Heart right ventricle (tissue), 16 donors: Measurements from ENCODE around the gene BRICD5. TPM values are rescaled to one million over a fixed set of nuclear protein-coding genes. Genes with fewer than 3 reads are reported as not detected.
"Not testable (repeated sequence)": the region's sequence is repeated elsewhere in the genome, so short reads cannot be mapped to it uniquely, and the experiment has no call there.

ENCODE experiments used
- ATAC-seq, 8 donors: fragments of 200-7000 bp; cut with Tn5 transposase; one replicate each; pipeline ENCODE4 v1.9.1; 2020; ENCODE audit warnings: mild to moderate bottlenecking in 8 of 8, moderate library complexity in 8 of 8, moderate number of reproducible peaks in 1 of 8
- DNase-seq, 2 donors: peaks; one replicate each; pipeline ENCODE4 v3.0.0-alpha.2; 2020
- H3K27ac ChIP-seq, 10 donors: fragments of 200-600 bp; sonication (generic) in 2 of 10; one replicate each; pipeline versions ENCODE4 v1.5.0 to v1.8.0; 2020 to 2022; ENCODE audit warnings: mild to moderate bottlenecking in 3 of 10
- H3K27me3 ChIP-seq, 7 donors: fragments of 200-600 bp; one replicate each; pipeline ENCODE4 v1.8.0; 2021 to 2022; ENCODE audit warnings: mild to moderate bottlenecking in 2 of 7
- H3K36me3 ChIP-seq, 9 donors: fragments of 200-600 bp; sonication (generic) in 1 of 9; one replicate each; pipeline versions ENCODE4 v1.5.0 to v1.8.0; 2020 to 2022; ENCODE audit warnings: mild to moderate bottlenecking in 2 of 9
- H3K4me1 ChIP-seq, 9 donors: fragments of 200-600 bp; sonication (generic) in 1 of 9; one replicate each; pipeline versions ENCODE4 v1.5.0 to v1.8.0; 2020 to 2022; ENCODE audit warnings: mild to moderate bottlenecking in 4 of 9
- H3K4me3 ChIP-seq, 10 donors: fragments of 200-600 bp; sonication (generic) in 2 of 10; one replicate each; pipeline versions ENCODE4 v1.5.0 to v1.8.0; 2020 to 2022; ENCODE audit warnings: mild to moderate bottlenecking in 7 of 10, moderate library complexity in 2 of 10
- H3K9me3 ChIP-seq, 11 donors: fragments of 200-600 bp in 10 of 11; sonication (generic) in 2 of 11; one replicate each; pipeline versions ENCODE4 v1.5.0 to v1.8.0; 2013 to 2022; ENCODE audit warnings: mild to moderate bottlenecking in 2 of 11, control low read depth in 1 of 11, moderate library complexity in 1 of 11
- WGBS, 2 donors: extraction: QIAGEN DNeasy Blood & Tissue Kit; methylation state at CpG; one replicate each; pipeline ENCODE4 v1.1.7; 2013; ENCODE audit warnings: inconsistent platforms in 1 of 2; 5-methylcytosine and 5-hydroxymethylcytosine counted together
- intact Hi-C, 10 donors: fragments of 100-400 bp; cut with DNase I; formaldehyde crosslinking; loops; one replicate each; pipeline versions ENCODE4 v1.11.1 to v1.14.2; 2022
- polyA plus RNA-seq, 2 donors: library from polyadenylated mRNA; stranded (reverse); fragments of 200-250 nt; gene quantifications; one replicate each; pipeline ENCODE4 v1.2.3, GENCODE V29; 2013
- total RNA-seq, 10 donors: library from RNA; stranded (reverse); fragmentation: NEBNext Ultra II Directional in 3 of 10; extraction: Animal tissue kit (Norgen Biotek cat#: 25700) in 3 of 10; gene quantifications; one replicate each; pipeline versions ENCODE4 v1.2.1 to v1.2.4, GENCODE V29; 2021 to 2023
- TF ChIP-seq, protein P1 (sequence below), 9 donors: fragments of 200-600 bp; sonication (generic) in 2 of 9; IDR thresholded peaks; one replicate each; pipeline versions ENCODE4 v1.5.0 to v1.8.0; 2021 to 2022; ENCODE audit warnings: antibody characterized with exemption in 9 of 9, mild to moderate bottlenecking in 5 of 9, moderate library complexity in 1 of 9
- donor health status: Arrhythmogenic right ventricular cardiomyopathy.
- donor health status: ischemic (EF 13 %, LVEDD 7.1; RV severe dilation, severe dysfunction).
- donor health status: healthy with polysubstance abuse.
- donor health status: DM: no; HTN: yes; CAD: no.
- donor health status: DM: no; HTN: no; CAD: no.
- donor health status: ischemic (EF 25% LVEDD 6.9; RV normal size, moderate dysfunction).
- donor health status: ischemic (EF 25% LVEDD 5.7; RV mildly dilated, moderate dysfunction).
- donor health status: healthy.
- donor health status: DM: yes; HTN: yes; CAD: no.
- donor health status: Ischemic cardiomyopathy.
- donor health status: ischemic (EF 35%, LVEDD 5.7; RV mildly dilated, moderate dysfunction).
- donor health status: nonischemic (EF 11% LVEDD 7.7; RV severe dilation, severe dysfunction).
- donor health status: DM: yes; HTN: yes; CAD: no.
- donor health status: PGD.
- donor health status: ischemic (EF 29% LVEDD 5.4; RV normal size, mild dysfunction).
- donor health status: nonischemic (EF 23%, LVEDD 6.1; RV moderate dilation, normal function).

The BRICD5 gene
- total and polyA plus RNA-seq, 12 donors = 4.3 to 31.7 (median 7.7) TPM

DNA sequence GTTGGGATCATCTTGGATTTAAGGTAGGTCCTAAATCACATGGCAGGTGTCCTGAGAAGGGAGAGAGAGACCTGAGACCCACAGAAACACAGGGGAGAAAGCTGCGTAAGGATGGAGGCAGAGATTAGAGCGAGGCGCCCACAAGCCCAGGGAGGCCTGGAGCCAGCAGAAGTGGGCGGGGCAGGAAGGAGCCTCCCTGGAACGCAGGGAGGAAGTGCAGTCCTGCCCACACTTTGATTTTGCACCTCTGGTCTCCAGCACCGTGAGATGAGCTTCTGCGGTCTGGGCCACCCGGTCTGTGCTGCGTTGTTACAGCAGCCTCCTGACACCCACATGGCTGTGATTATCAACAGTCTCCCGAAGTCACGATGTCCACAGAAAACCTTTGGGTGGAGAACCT, 31.9 kb upstream of the BRICD5 start:
- peaks cover 0 to 84% (median 53%) of the 10 kb centered on the region in 9 donors for H3K36me3 ChIP-seq
- H3K9me3 ChIP-seq = no peaks in the 10 kb centered on the region
- no peak overlapping the region for H3K4me3 ChIP-seq
- peaks cover 0 to 15% (median 6%) of the 10 kb centered on the region in 9 donors for H3K4me1 ChIP-seq
- TF ChIP-seq, protein P1, sequence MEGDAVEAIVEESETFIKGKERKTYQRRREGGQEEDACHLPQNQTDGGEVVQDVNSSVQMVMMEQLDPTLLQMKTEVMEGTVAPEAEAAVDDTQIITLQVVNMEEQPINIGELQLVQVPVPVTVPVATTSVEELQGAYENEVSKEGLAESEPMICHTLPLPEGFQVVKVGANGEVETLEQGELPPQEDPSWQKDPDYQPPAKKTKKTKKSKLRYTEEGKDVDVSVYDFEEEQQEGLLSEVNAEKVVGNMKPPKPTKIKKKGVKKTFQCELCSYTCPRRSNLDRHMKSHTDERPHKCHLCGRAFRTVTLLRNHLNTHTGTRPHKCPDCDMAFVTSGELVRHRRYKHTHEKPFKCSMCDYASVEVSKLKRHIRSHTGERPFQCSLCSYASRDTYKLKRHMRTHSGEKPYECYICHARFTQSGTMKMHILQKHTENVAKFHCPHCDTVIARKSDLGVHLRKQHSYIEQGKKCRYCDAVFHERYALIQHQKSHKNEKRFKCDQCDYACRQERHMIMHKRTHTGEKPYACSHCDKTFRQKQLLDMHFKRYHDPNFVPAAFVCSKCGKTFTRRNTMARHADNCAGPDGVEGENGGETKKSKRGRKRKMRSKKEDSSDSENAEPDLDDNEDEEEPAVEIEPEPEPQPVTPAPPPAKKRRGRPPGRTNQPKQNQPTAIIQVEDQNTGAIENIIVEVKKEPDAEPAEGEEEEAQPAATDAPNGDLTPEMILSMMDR (IDR thresholded peaks at IDR 0.05) = no peak
- 75 to 78% methylated on average over 11 of the region's 11 CpGs for WGBS, 2 donors
- intact Hi-C loops = no loop called here
- DNase-seq = no peak
- ATAC-seq = no peak
- peaks cover 0 to 6% (median 0%) of the 10 kb centered on the region in 7 donors for H3K27me3 ChIP-seq
- H3K27ac ChIP-seq = no peak overlapping the region

DNA sequence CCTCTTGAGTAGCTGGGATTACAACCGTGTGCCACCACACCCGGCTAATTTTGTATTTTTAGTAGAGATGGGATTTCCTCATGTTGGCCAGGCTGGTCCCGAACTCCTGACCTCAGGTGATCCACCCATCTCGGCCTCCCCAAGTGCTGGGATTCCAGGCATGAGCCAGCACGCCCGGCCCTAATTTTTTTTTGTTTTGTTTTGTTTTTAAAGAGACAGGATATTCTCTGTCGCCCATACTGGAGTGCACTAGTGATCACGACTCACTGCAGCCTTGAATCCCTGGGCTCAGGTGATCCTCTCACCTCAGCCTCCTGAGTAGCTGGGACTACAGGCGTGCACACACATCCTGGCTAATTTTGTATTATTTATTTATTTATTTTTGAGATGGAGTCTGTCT, 29.7 kb upstream of the BRICD5 start:
- DNase-seq, H3K9me3 ChIP-seq, intact Hi-C loops, H3K4me3 ChIP-seq, H3K27ac ChIP-seq, ATAC-seq: not testable (repeated sequence)
- H3K4me1 ChIP-seq = peaks cover 13 to 34% (median 23%) of the 10 kb centered on the region in 9 donors
- H3K27me3 ChIP-seq = peaks cover 0 to 29% (median 8%) of the 10 kb centered on the region in 7 donors
- peaks cover 0 to 68% (median 47%) of the 10 kb centered on the region in 9 donors for H3K36me3 ChIP-seq
- WGBS, 2 donors = 67 to 68% methylated on average over 9 of the region's 9 CpGs

DNA sequence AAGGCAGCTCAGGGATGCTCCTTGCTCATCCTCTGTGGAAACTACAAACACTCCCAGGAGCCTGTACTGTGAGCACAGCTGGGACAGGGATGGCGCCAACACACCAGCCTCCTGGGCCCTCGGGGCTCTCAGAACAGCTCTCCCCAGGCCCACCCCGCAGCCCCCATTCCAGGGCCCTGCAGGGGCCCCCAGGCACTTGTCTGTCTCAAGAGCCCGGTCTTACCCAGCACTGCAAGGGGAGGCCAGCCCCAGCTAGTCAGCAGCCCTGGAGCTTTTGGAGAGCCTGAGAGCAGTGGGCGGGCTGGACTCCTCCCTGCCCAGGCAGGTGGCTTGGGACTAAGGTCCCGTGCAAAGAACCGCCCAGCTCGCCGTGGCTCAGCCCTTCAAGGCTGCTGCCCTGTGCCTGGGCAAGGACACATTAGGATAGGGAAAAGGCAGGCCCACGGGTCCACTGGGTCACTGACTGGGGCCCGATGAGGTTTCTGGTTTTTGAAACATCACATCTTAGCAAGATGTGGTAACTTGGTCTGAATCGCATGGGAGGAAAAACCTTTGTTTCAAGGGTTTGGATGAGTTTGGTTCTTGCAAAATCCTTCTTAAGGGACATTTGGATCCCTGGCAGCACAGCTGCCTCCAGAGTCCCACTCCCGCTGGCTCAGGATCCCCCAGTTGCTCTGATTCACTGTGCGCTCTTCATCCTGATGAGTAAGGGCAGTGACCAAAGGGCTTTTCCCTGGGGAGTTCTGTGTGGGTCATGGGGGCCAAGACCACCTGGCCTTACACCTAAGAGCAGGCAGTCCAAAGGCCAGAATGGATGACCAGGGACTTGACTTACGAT, 28.4 kb upstream of the BRICD5 start:
- no peak overlapping the region for H3K4me3 ChIP-seq
- ATAC-seq (peak in 6 of 8 donors; percentile 3 to 9 (median 4)), DNase-seq (no peak)
- peak overlapping the region in 1 of 10 donors; percentile 58 for H3K27ac ChIP-seq
- peaks cover 13 to 33% (median 23%) of the 10 kb centered on the region in 9 donors for H3K4me1 ChIP-seq
- TF ChIP-seq, protein P1 (IDR thresholded peaks at IDR 0.05) = no peak
- intact Hi-C loops = no loop called here
- 79% methylated on average over 15 of the region's 15 CpGs for WGBS, 2 donors
- no peaks in the 10 kb centered on the region for H3K9me3 ChIP-seq
- peaks cover 0 to 30% (median 8%) of the 10 kb centered on the region in 7 donors for H3K27me3 ChIP-seq
- H3K36me3 ChIP-seq = peaks cover 4 to 68% (median 48%) of the 10 kb centered on the region in 9 donors

DNA sequence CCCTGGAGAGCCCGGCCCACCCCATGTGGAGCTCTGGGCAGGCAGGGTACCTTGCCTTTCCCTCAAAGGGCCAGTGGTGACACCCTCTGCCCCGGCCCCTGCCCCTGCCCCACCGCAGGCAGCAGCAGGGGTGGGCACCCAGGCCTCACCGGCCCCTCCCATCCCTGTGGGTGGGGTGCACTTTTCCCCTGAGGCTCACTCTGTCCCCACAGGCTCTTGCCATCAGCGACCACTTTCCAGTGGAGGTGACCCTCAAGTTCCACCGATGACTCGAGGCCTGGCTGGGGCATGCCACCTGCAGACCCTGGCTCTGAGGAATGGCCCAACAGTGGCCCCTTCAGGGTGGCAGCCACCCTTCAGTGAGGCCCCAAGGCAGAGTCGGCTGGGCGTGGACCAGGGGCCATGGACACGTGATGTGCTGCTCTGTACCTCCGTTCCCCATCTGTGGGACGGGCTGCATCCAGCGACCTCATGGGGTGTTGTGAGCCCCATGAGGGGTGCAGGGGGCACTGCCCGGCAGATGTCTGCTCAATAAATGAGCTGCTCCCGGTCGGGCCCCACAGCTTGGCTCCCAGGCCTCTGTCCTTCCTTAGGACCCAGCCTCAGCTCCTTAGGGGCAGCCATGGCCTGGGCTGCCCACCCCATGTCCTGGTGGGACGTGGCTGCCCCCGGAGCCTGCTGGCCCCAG, 27.6 kb upstream of the BRICD5 start:
- Histone ChIP-seq H3K27me3 (peaks cover 0 to 30% (median 8%) of the 10 kb centered on the region in 7 donors), H3K4me1 (peaks cover 13 to 33% (median 23%) of the 10 kb centered on the region in 9 donors), H3K27ac (peak overlapping the region in 3 of 10 donors; percentile 9 to 58 (median 10)), H3K36me3 (peaks cover 4 to 68% (median 42%) of the 10 kb centered on the region in 9 donors), H3K4me3 (peak overlapping the region in 1 of 10 donors; percentile 49), H3K9me3 (no peaks in the 10 kb centered on the region)
- DNase-seq (no peak), ATAC-seq (peak in 6 of 8 donors; percentile 16 to 39 (median 32))
- WGBS, 2 donors = 57 to 58% methylated on average over 17 to 18 of the region's 18 CpGs
- TF ChIP-seq, protein P1 (IDR thresholded peaks at IDR 0.05) = no peak
- intact Hi-C loops = no loop called here
